HG02571 (cell line): ENCODE measurements around the gene CEP170B.

Experiments
- ATAC-seq: cut with Tn5 transposase; IDR thresholded peaks from one replicate; pipeline ENCODE4 v1.9.1; 2021; ENCODE audit warnings: mild to moderate bottlenecking, moderate library complexity; ENCODE audit not compliant: unreplicated experiment

CEP170B gene

DNA sequence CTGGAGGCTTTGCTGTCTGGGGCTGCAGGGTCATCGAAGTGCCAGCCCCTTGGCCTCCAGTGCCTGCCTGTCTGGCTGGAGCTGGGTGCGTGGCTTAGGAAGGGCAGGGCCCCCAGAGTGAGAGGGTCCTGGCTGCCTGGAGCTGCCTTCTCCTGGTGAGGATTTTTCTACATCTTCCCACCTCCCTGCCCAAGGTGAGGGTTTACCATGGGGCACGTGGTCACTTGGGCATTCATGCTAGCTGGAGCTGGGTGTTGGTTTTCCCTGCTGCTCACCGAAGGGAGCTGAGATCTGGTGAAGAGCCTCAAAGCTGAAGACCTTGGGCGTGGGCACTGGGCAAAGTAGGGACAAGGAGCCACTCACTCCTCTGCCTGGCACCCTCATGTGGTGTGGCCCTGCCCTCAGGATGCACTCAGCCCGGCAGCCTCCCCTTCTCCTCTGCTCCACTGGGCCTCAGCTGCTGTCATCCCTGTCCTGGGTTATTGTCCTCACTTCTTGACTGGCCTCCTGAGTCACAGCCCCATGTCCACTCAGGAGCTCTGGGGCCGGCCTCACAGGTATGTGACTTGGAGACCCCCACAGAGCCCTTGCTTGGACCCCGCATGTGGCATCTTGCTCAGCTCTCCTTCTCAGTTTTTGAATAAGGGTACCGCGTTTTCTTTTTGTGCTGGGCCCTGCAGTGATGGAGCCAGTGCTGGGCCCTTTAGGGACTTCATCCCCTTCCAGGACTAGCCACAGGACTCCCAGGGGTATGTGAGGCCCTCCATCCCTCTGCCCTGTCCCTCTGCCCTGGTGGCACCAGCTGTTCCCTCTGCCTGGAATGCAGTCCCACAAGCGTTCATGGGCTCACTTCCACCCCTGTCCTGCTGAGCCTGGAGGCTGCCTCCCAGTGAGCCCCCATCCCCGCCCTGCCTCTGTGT, 1.6 kb downstream of the CEP170B start:
- ATAC-seq: no peak

DNA sequence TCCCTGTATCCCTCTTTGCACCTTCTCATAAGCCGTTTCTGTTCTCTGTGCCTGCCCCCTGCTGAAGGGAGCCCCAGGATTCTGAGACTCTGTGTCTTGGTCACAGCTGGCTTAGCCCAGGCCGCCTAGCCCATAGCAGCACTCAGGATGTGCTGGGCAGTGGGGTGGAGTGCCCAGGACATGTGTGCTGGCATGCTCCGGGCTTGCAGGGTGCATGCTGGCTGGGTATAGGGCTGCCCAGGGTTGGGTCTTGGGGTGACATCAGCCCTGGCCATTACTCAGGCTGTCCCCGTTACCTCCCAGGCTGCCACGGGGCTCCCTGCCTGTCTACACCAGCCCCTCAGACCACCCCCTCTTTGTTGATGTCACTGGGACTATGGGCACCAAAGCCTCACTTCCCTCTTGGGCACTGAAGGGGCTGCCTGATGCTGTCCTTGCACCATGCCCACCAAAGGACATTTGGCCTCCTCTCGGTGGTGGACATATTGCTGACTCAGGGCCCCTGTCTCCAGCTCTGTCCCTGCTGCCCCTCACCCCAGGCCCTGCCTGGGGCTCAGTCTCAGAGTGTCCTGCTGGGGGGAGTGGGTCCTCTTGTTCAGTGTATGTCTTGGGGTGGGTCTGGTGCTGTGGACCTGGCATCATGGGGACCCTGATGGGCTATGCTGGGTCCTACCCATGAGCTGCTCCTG, 2.4 kb downstream of the CEP170B start:
- ATAC-seq: no peak

DNA sequence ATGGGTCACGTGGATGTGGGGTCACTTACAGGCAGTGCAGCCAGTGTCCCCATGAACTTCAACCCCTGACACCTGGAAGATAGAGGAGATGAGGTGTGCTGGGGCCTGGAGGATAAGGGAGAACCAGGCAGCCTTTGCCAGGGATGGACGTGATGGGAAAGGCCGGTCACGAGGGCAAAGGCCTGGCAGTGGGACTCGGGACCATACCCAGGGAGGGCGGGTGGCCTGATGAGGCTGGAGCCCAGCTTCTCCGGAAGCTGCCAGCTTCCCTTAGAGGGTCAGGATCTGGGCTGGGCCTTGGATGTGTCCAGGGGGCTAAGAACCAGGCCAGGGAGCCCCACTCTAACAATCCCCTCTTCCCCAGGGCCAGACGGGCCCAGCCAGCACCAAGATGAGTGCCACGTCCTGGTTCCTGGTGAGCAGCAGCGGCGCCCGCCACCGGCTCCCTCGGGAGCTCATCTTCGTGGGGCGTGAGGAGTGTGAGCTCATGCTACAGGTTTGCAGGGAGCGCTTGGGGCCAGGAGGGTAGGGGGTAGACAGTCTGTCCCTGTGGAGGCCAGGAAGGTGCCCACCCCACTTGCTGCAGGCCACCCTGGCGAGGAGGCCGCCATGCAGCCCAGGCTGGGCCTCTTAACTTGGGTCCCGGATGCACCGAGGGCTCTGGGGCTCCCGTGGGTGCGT, 3.1 kb downstream of the CEP170B start:
- no peak for ATAC-seq

DNA sequence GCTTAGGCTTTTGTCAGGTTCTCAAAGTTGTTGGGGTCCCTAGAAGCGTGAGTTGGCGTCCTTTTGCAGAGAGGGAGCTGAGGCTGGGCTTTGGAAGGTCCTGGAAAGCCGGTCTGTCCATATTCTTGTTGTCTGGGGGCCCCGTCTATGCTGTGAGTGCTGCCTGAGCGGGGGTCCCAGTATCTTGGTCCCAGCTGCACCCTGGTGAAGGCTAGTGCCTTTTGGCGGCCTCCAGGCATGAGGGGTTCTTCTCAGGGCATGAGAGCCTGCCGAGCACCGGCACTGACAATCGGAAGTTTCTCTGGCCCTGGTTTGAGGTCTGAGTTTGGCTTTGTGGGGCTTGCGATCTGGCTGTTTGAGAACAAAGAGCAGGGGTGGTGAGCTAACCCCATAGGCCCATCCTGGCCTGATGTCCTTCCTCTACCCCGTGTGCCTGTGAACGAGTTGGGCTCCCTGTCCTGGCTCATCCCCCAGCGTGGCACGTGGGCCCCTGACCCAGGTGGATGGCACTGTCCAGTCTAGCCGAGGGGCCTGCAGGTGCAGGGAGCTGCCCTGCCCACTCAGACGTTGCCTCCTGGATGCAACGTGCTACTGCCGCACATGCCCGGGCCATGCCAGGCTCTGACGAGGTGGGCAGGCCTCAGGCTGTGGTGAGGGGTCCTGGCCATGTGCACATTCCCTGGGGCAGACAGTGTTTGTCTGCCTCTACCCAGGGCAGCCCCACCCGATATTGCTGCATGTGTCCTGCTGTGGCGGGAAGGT, 3.9 kb downstream of the CEP170B start:
- ATAC-seq: no peak

DNA sequence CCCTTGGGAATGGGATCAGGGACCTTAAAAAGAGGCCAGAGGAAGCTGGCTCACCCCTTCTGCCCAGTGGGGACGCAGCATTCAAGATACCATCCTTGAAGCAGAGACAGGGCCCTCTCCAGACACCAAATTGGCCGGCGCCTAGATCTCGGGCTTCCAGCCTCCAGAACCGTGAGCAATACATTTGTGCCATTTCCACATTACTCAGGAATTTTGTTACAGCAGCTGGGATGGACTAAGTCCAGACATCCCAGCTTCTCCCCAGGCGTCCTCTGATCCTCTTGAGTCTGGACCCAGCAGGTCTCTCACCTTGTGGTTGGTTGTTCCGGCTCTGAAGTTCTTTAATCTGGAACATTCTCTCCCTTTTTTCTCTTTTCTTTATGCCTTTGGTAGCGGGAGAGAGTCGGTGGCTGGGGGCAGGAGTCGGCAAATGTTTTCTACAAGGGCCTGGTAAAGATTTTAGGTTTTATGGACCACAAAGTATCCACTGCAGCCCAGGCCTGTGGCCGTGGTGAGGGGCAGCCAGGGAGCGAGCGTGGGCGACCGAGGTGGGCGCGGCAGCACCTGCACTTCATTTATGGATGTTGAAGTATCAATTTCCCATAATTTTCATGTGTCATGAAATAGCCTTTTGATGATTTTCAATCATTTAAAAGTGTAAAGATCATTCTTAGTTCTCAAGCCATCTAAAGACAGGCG, 4.8 kb downstream of the CEP170B start:
- ATAC-seq: no peak

DNA sequence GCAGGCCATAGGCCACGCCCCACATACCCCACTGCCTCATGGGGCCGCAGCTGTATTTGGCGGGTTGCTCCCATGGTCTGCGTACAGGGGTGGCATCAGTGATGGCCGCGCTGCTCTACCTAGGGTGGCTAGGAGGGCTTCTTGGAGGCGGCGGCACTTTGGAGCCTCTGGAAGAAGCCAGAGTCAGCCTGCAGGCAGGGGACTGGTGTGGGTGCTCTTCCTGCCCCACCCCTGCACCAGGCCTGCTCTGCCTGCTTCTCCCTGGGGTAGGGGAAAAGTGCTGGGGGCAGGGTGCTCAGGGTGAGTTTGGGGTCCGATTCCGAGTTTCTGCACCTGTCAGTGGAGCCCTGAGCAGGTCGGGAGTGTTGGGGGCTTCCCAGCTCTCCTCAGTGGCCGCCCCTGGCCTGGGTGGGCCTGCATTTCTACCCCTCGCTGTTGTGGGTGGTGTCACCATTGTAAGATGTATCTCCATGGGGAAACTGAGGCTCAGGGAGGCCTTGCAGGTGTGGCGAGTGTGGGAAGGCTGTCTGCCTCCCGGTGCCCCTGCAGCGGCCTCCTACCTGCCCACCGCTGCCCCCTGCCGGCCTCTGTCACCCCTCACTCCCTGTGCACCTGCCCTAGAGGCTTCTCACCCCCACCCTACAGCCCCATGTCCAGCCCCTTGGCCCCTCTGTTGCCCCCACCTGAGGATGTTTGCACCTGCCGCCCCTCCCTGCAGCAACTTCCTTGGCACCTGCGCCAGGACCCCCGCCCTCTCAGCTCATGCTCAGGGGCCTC, 5.5 kb downstream of the CEP170B start:
- no peak for ATAC-seq

DNA sequence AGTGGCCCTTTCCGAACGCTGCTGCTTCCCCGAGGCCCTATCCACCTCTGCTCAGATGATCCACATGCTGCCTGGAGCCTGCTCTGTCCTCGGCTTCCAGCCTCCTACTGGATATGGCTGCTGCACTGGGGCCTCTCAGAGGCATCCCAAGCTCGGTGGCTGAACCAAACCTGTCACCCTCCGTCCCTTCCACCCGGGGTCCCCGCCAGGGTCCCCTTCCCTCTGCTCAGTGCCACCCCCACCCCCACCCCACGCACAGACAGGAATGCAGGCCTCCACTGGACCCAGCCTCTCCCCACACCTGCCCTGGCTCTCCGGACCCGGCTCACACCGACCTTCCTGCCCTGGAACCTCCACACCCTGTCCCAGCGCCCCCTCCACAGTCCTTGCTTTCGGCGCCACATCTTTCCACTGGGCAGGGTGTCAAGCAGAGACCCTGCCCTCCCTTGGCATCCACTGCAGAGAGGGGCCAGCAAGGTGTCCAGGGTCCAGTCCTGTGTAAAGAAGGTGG, 6.1 kb downstream of the CEP170B start:
- no peak for ATAC-seq

DNA sequence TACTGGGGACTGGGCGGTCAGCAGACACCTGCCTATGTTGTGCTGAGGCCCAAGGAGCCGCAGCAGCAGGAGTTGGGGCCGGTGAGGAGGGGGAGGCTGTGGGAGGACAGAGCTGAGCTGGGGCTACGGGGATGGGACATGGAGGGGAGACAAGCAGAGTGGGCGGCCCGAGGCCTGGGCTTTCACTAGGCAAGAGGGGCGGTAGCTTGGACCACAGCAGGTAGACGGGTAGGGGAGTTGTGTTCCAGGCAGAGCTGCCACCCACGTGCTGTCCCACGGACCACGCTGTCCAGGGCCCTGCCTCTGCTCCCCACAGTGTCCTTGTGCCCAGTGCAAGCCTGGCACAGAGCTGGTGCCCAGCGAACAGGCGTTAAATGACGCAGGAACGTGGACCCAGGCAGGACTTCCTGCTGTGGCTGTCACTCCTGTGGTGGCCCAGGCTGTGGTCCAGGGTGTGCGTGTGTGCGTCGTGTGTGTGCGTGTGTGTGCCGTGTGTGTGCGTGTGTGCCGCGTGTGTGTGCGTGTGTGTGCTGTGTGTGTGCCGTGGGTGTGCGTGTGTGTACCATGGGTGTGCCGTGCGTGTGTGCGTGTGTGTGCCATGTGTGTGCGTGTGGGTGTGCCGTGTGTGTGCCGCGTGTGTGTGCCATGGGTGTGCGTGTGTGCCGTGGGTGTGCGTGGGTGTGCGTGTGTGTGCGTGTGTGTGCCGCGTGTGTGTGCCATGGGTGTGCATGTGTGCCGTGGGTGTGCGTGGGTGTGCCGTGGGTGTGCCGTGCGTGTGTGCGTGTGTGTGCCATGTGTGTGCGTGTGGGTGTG, 6.8 kb downstream of the CEP170B start:
- no peak for ATAC-seq

DNA sequence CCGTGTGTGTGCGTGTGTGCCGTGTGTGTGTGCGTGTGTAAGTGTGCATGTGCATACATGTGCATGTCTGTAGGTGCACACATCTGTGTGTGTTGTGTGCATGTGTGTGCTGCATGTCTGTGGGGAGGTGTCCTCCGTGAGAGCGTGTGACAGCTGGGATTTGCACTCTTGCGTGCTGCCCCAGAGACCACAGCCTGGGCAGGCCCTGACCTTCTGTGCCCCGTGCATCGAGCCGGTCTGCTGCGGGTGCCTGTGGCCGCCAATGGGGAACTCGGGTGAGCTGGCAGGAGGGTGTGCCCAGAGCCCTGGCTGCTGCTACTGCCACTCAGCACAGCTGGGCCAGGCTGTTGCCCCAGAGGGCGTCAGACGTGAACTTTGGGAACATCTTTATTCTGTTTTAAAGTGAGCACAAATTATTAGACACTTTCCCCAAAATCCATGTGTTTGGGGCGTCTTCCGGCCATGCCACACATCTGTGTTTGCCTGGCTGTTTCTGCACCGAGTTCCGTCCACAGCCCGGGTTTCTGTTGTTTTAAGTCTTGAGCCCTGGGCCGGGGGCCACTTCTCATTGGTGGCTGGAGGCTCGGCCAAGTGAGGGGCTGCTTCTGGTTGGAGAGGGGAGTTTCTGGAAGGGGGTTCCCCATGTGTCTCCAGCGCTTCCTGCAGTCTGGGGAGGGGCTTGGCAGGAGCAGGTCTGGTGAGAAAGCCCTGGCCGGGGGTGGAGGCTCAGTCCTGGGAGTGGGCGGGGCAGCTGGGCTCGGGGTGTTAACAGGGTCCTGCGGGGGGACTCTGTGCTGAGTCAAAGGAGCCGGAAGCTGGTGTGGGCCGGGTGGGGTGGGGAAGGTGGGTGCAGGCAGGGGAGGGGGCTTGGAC, 7.6 kb downstream of the CEP170B start:
- no peak for ATAC-seq

DNA sequence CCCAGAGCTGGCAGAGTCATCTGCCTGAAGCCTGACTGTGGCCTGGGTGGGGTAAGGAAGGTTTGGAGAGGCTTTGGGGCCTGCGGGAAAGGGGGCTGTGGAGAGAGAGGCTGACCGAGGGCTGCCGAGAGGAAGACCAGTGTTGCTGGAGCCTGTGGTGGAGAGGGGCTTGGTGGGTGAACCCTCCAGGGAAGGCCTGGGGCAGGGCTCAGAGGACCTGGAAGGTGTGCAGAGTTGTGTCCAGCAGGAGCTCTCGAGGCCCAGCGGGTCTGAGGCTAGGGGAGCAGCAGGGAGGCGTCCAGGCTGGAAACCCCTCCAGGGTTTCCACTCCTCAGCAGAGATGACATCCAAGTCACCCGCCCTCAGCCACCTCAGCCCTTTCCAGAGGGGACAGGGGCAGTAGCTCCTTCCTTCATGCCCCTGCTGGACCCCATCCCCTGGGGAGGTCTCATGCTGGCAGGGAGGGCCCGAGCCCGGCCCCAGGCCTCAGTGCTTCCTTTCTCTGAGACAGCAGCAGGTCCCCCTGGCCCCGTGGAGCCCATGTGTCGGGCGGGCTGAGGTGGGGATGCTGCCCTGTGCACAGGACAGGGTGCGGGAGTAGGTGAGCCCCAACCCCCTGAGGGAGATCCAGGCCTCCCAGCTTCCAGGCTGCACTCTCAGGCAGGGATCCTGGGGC, 8.4 kb downstream of the CEP170B start:
- ATAC-seq: no peak

DNA sequence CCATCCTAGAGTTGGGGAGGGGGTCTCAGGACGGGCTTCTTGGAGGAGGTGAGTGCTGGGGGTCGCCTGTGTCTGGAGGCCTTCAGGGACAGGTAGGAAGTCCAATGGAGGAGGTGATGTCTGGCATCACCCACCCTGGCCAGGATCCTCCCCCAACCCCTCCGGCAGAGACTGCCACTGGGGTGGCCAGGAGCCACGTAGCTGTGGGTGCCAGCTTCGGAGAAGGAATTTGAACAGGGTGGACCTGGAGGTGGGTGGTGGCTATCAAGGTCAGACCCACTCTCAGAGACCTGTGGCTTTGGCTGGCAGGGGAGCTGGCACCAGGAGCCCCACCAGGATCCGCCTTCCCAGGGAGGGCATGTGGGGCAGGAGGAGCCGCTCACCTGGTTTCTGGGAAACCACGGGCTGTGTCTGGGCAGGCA, 9.1 kb downstream of the CEP170B start:
- no peak for ATAC-seq

DNA sequence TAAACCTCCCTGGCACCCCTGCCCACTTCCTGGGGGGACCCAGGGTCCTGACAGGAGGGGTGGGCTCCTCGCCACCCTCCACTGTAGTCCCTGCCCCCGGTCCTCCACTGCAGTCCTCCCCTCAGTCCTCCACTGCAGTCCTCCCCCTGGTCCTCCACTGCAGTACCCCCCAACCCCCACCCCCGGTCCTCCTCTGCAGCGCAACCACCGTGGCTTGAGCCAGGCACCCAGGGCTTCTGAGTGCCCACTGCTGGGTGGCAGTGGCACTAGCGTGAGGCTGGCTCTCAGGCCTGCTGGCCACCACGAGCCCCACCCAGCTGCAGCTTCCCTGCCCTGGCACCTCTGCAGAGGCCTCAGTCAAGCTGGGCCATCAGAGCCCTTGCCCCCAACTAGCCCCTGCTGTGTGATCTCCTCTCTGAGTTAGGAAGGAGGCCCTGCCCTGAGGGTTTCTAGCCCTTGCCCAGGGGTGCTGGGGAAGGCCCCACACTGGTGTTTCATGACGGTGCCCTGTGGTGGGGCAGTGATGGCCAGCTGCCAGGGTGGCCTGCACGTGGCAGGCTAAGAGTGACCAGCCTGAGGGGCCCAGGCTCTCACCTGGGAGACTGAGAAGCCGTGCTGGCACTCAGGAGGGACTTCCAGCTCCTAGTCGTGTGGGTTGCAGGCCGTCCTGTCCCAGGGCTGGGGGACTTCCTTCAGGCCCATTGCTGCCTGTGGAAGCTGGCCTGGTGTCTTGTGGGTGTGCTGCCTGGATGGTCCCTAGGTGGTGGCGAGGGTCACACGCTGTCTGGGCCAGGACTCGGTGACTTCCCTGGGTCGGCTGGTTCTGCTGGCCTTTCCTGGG, 9.7 kb downstream of the CEP170B start:
- no peak for ATAC-seq

DNA sequence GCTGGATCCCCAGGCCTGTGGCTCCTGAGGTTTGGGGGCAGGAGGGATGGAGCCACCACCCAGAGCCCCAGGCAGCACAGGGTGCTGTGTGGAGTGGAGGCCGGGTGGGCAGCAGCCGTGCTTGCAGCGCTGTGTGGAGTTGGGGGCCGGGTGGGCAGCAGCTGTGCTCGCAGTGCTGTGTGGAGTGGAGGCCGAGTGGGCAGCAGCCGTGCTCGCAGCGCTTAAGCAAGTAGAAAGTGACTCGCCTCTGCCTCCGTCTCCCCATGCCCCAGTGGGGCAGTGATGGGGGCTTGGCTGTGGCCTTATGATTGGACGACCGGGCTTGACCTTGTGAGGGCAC, 10.3 kb downstream of the CEP170B start:
- ATAC-seq: no peak

DNA sequence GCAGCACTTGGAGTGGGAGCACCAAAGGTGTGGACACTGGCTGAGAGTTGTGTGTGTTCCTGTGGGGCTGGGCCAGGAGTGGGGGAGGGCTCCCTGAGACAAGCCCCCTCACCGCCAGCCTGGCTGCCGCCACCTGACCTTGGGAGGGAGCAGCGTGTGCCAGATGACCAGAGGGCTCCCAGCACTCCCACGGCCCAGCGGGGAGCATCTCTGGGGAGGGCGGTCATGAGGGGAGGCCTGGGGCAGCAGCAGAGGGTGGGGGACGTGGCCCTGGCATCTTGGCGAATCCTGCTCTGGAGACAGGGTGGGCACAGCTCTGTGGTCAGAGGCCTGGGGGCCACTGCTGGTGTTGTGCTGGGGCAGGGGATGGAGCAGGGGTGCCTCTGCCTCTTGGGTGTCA, 10.7 kb downstream of the CEP170B start:
- no peak for ATAC-seq

DNA sequence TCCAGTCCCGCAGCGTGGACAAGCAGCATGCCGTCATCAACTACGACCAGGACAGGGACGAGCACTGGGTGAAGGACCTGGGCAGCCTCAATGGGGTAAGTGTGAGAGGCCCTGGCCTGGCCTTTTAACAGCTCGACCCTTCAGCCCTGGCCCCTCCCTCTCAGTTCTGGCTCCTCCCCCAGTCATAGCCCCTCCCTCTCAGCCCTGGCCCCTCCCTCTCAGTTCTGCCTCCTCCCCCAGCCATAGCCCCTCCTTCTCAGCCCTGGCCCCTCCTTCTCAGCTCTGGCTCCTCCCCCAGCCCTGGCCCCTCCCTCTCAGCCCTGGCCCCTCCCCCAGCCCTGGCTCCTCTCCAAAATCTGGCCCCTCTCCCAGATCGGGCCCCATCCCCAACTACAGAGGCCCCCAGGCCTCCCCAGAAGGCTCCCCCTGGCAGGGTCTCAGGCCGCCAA, 11.2 kb downstream of the CEP170B start:
- ATAC-seq: no peak
